Hepatic stellate cell (primary cell): ENCODE data around the gene C16orf74.

Experiments
- DNase-seq: peaks from one replicate; pipeline ENCODE4 v3.0.0; 2011; ENCODE audit warnings: low spot score

The C16orf74 gene

GRCh38 chr16:85750827-85751697, at the start of gene C16orf74:
Gene C16orf74 (minus strand): TSS chr16:85751096. CDS start chr16:85735217, 15,879 bp downstream.
- peak; percentile 80 for DNase-seq

- peak; percentile 66 for DNase-seq
These were observed 49.4 kb upstream of the C16orf74 start for GRCh38 chr16:85800321-85800669.

- peak; percentile 94 for DNase-seq
These were observed 48.8 kb upstream of the C16orf74 start, which contains the start of the genes COX4I1 and EMC8 for GRCh38 chr16:85799497-85800320. Gene COX4I1 (plus strand): TSS chr16:85799695. CDS start chr16:85801206, 1,511 bp downstream. Gene EMC8 (minus strand): TSS chr16:85799544. CDS start chr16:85799295, 249 bp downstream.

- peak; percentile 78 for DNase-seq
These were observed 48.1 kb upstream of the C16orf74 start for GRCh38 chr16:85798901-85799496.

- DNase-seq: peak; percentile 26
These were observed 47.4 kb upstream of the C16orf74 start for GRCh38 chr16:85798283-85798776.

- no peak for DNase-seq
These were observed 45.7 kb upstream of the C16orf74 start for GRCh38 chr16:85796599-85796998.

GRCh38 chr16:85796152-85796551, 45.3 kb upstream of the C16orf74 start:
- no peak for DNase-seq

GRCh38 chr16:85794696-85795095, 43.8 kb upstream of the C16orf74 start:
- DNase-seq: no peak

- DNase-seq: no peak
These were observed 42.9 kb upstream of the C16orf74 start for GRCh38 chr16:85793662-85794298.

GRCh38 chr16:85789773-85790172, 38.9 kb upstream of the C16orf74 start:
- DNase-seq: no peak

GRCh38 chr16:85788819-85789218, 37.9 kb upstream of the C16orf74 start:
- DNase-seq: no peak

- DNase-seq: no peak
These were observed 35.0 kb upstream of the C16orf74 start for GRCh38 chr16:85785927-85786326.

- DNase-seq: no peak
These were observed 33.9 kb upstream of the C16orf74 start for GRCh38 chr16:85784813-85785212.

GRCh38 chr16:85783441-85783840, 32.5 kb upstream of the C16orf74 start:
- DNase-seq: no peak

GRCh38 chr16:85782451-85782850, 31.6 kb upstream of the C16orf74 start:
- no peak for DNase-seq

- no peak for DNase-seq
These were observed 30.9 kb upstream of the C16orf74 start for GRCh38 chr16:85781695-85782370.

- DNase-seq: no peak
These were observed 30.3 kb upstream of the C16orf74 start for GRCh38 chr16:85781156-85781555.

- DNase-seq: no peak
These were observed 29.4 kb upstream of the C16orf74 start for GRCh38 chr16:85780281-85780680.

- DNase-seq: no peak
These were observed 28.0 kb upstream of the C16orf74 start for GRCh38 chr16:85778873-85779272.

- peak; percentile 49 for DNase-seq
These were observed 26.9 kb upstream of the C16orf74 start for GRCh38 chr16:85777583-85778310.
